Heart left ventricle (tissue), 16 donors: ENCODE measurements around the gene PIH1D2. TPM values are rescaled to one million over a fixed set of nuclear protein-coding genes. Genes with fewer than 3 reads are reported as not detected.

Experiments used
- ATAC-seq, 4 donors: fragments of 200-7000 bp; cut with Tn5 transposase; one replicate each; pipeline ENCODE4 v1.9.1; 2020 to 2022; ENCODE audit warnings: moderate library complexity in 4 of 4, mild to moderate bottlenecking in 3 of 4, moderate number of reproducible peaks in 1 of 4
- DNase-seq, 5 donors: peaks; one replicate each; pipeline ENCODE4 v3.0.0-alpha.2; 2020
- H3K27ac ChIP-seq, 12 donors: fragments of 200-600 bp; sonication (generic) in 4 of 12; one replicate each; pipeline versions ENCODE4 v1.5.0 to v1.8.0; 2016 to 2022; ENCODE audit warnings: mild to moderate bottlenecking in 2 of 12
- H3K27me3 ChIP-seq, 9 donors: fragments of 200-600 bp; sonication (generic) in 2 of 9; one replicate each; pipeline versions ENCODE4 v1.5.1 to v1.8.0; 2016 to 2022; ENCODE audit warnings: mild to moderate bottlenecking in 3 of 9
- H3K36me3 ChIP-seq, 9 donors: fragments of 200-600 bp; sonication (generic) in 2 of 9; one replicate each; pipeline versions ENCODE4 v1.5.0 to v1.8.0; 2018 to 2022; ENCODE audit warnings: mild to moderate bottlenecking in 2 of 9
- H3K4me1 ChIP-seq, 12 donors: fragments of 200-600 bp; sonication (generic) in 4 of 12; one replicate each; pipeline versions ENCODE4 v1.5.0 to v1.8.0; 2016 to 2022; ENCODE audit warnings: mild to moderate bottlenecking in 3 of 12
- H3K4me3 ChIP-seq, 12 donors: fragments of 200-600 bp; sonication (generic) in 4 of 12; one replicate each; pipeline versions ENCODE4 v1.5.0 to v1.8.0; 2017 to 2022; ENCODE audit warnings: mild to moderate bottlenecking in 9 of 12, moderate library complexity in 4 of 12
- H3K9me3 ChIP-seq, 12 donors: fragments of 200-600 bp; sonication (generic) in 4 of 12; one replicate each; pipeline versions ENCODE4 v1.5.0 to v1.8.0; 2016 to 2022; ENCODE audit warnings: mild to moderate bottlenecking in 1 of 12
- CTCF ChIP-seq, 12 donors: fragments of 200-600 bp; sonication (generic) in 4 of 12; IDR thresholded peaks; one replicate each; pipeline versions ENCODE4 v1.5.0 to v1.8.0; 2018 to 2022; ENCODE audit warnings: antibody characterized with exemption in 12 of 12, mild to moderate bottlenecking in 5 of 12
- POLR2A ChIP-seq, 2 donors: fragments of 450-650 bp; IDR thresholded peaks; one replicate each; pipeline ENCODE4 v1.6.1; 2017; ENCODE audit warnings: antibody characterized with exemption in 2 of 2, mild to moderate bottlenecking in 2 of 2, moderate library complexity in 2 of 2
- WGBS, 4 donors: extraction: QIAGEN DNeasy Blood & Tissue Kit in 2 of 4; methylation state at CpG; one replicate each; pipeline versions ENCODE4 v1.1.5 to v1.1.7; 2013 to 2018; 5-methylcytosine and 5-hydroxymethylcytosine counted together
- intact Hi-C, 10 donors: fragments of 100-400 bp; cut with DNase I; formaldehyde crosslinking; loops; one replicate each; pipeline versions ENCODE4 v1.11.1 to v1.14.2; 2022
- polyA plus RNA-seq, 2 donors: library from polyadenylated mRNA; stranded (reverse); fragments of 200-250 nt; gene quantifications; one replicate each; pipeline ENCODE4 v1.2.3, GENCODE V29; 2013
- total RNA-seq, 9 donors: library from RNA; depleted of rRNA in 2 of 9; stranded (reverse); fragments of >200 nt in 2 of 9; fragmentation: NEBNext Ultra II Directional in 3 of 9; extraction: Animal tissue kit (Norgen Biotek cat#: 25700) in 3 of 9; gene quantifications; one replicate each; pipeline versions ENCODE4 v1.1.0 to v1.2.4, GENCODE V29; 2016 to 2023
- donor health status: ischemic (EF 13 %, LVEDD 7.1; RV severe dilation, severe dysfunction).
- donor health status: healthy with polysubstance abuse.
- donor health status: DM: no; HTN: yes; CAD: no.
- donor health status: DM: no; HTN: no; CAD: no.
- donor health status: ischemic (EF 25% LVEDD 6.9; RV normal size, moderate dysfunction).
- donor health status: ischemic (EF 25% LVEDD 5.7; RV mildly dilated, moderate dysfunction).
- donor health status: healthy.
- donor health status: DM: yes; HTN: yes; CAD: no.
- donor health status: ischemic (EF 35%, LVEDD 5.7; RV mildly dilated, moderate dysfunction).
- donor health status: nonischemic (EF 11% LVEDD 7.7; RV severe dilation, severe dysfunction).
- donor health status: DM: yes; HTN: yes; CAD: no.
- donor health status: PGD.
- donor health status: ischemic (EF 29% LVEDD 5.4; RV normal size, mild dysfunction).
- donor health status: nonischemic (EF 23%, LVEDD 6.1; RV moderate dilation, normal function).

PIH1D2 gene
- total and polyA plus RNA-seq, 11 donors: 1.4 to 6.9 (median 2.1) TPM

GRCh38 chr11:112118176-112118575, 44.4 kb upstream of the PIH1D2 start:
- H3K4me1 ChIP-seq: peaks cover 0 to 15% (median 0%) of the 10 kb centered on the region in 12 donors
- ATAC-seq (no peak), DNase-seq (no peak)
- 86 to 94% (median 89%) methylated on average over 2 of the region's 2 CpGs for WGBS, 4 donors
- H3K27ac ChIP-seq: no peak overlapping the region
- intact Hi-C loops: loop anchor here in 6 of 10 donors (5.0 to 10.0 kb wide), 5 partner anchors 47 to 157 kb away; partner anchors contain the start of genes BCO2 (in 2 of the 6), IL18 (in 2 of the 6) and TEX12 (in 2 of the 6)
- TF ChIP-seq POLR2A (IDR thresholded peaks at IDR 0.05) (no peak), CTCF (IDR thresholded peaks at IDR 0.05) (no peak)
- H3K9me3 ChIP-seq: no peaks in the 10 kb centered on the region
- peaks cover 0 to 7% (median 0%) of the 10 kb centered on the region in 9 donors for H3K36me3 ChIP-seq
- no peaks in the 10 kb centered on the region for H3K27me3 ChIP-seq
- no peak overlapping the region for H3K4me3 ChIP-seq

- no peak overlapping the region for H3K27ac ChIP-seq
- no peaks in the 10 kb centered on the region for H3K27me3 ChIP-seq
- peaks cover 0 to 7% (median 0%) of the 10 kb centered on the region in 9 donors for H3K36me3 ChIP-seq
- no peak overlapping the region for H3K4me3 ChIP-seq
- intact Hi-C loops: loop anchor here in 7 of 10 donors (2.0 to 10.0 kb wide), 6 partner anchors 49 to 165 kb away; partner anchors contain the start of genes BCO2 (in 2 of the 7), IL18 (in 2 of the 7) and TEX12 (in 2 of the 7)
- ATAC-seq (no peak), DNase-seq (no peak)
- 78 to 84% (median 81%) methylated on average over 5 of the region's 5 CpGs for WGBS, 4 donors
- TF ChIP-seq CTCF (IDR thresholded peaks at IDR 0.05): no peak
- TF ChIP-seq POLR2A (IDR thresholded peaks at IDR 0.05): no peak
- H3K4me1 ChIP-seq: peaks cover 0 to 11% (median 0%) of the 10 kb centered on the region in 12 donors
- peaks cover 0 to 7% (median 0%) of the 10 kb centered on the region in 12 donors for H3K9me3 ChIP-seq
Observed at GRCh38 chr11:112115386-112115785, 41.6 kb upstream of the PIH1D2 start.

- no peak for DNase-seq
- TF ChIP-seq POLR2A (IDR thresholded peaks at IDR 0.05): no peak
- TF ChIP-seq CTCF (IDR thresholded peaks at IDR 0.05): no peak
- Histone ChIP-seq H3K27ac (no peak overlapping the region), H3K4me1 (peaks cover 0 to 5% (median 0%) of the 10 kb centered on the region in 12 donors), H3K27me3 (no peaks in the 10 kb centered on the region), H3K36me3 (peaks cover 0 to 6% (median 0%) of the 10 kb centered on the region in 9 donors), H3K9me3 (peaks cover 0 to 10% (median 0%) of the 10 kb centered on the region in 12 donors), H3K4me3 (no peak overlapping the region)
- intact Hi-C loops: loop anchor here in 8 of 10 donors (2.0 to 10.0 kb wide), 7 partner anchors 50 to 168 kb away; partner anchors contain the start of genes BCO2 (in 3 of the 8), IL18 (in 2 of the 8) and TEX12 (in 2 of the 8)
- WGBS, 4 donors: 85 to 92% (median 91%) methylated on average over 2 of the region's 2 CpGs
- no peak for ATAC-seq
Observed at GRCh38 chr11:112114460-112114859, 40.6 kb upstream of the PIH1D2 start.

- Histone ChIP-seq H3K9me3 (peaks cover 0 to 10% (median 0%) of the 10 kb centered on the region in 12 donors), H3K4me1 (peaks cover 0 to 5% (median 0%) of the 10 kb centered on the region in 12 donors), H3K27me3 (no peaks in the 10 kb centered on the region), H3K27ac (no peak overlapping the region), H3K4me3 (peak overlapping the region in 3 of 12 donors; percentile 4 to 28 (median 18)), H3K36me3 (peaks cover 0 to 3% (median 0%) of the 10 kb centered on the region in 9 donors)
- ATAC-seq (peak; percentile 57 to 82 (median 62)), DNase-seq (no peak)
- 53 to 62% (median 59%) methylated on average over 6 of the region's 6 CpGs for WGBS, 4 donors
- TF ChIP-seq POLR2A (IDR thresholded peaks at IDR 0.05): no peak
- peak; percentile 50 to 78 (median 64) for TF ChIP-seq CTCF (IDR thresholded peaks at IDR 0.05)
- intact Hi-C loops: loop anchor here in 9 of 10 donors (2.0 to 10.0 kb wide), 8 partner anchors 51 to 169 kb away; partner anchors contain the start of genes BCO2 (in 4 of the 9), IL18 (in 2 of the 9) and TEX12 (in 2 of the 9)
Observed at GRCh38 chr11:112113539-112114457, 40.0 kb upstream of the PIH1D2 start.
